ENCODE measurements around the gene ANK3. TPM values are rescaled to one million over a fixed set of nuclear protein-coding genes. Genes with fewer than 3 reads are reported as not detected.

The ANK3 gene
- total RNA-seq, 2 donors from 2014 or later = 46.0 to 47.8 TPM

GRCh38 chr10:60176925-60177324 is 212.8 kb downstream of the ANK3 start:
- Histone ChIP-seq H3K27ac (no peak overlapping the region), H3K9me3 (no peaks in the 10 kb centered on the region), H3K4me1 (replicated peaks) (no peaks in the 10 kb centered on the region), H3K36me3 (no peaks in the 10 kb centered on the region), H3K27me3 (replicated peaks; ENCODE audit: insufficient read depth) (no peaks in the 10 kb centered on the region), H3K4me3 (no peak overlapping the region)
- intact Hi-C loops (cut with DNase I) = no loop called here
- no peak for TF ChIP-seq POLR2AphosphoS5 (IDR thresholded peaks at IDR 0.05)
- TF ChIP-seq POLR2A (IDR thresholded peaks at IDR 0.05) = no peak
- TF ChIP-seq CTCF (IDR thresholded peaks at IDR 0.05) = no peak
- 79% methylated on average over 3 of the region's 3 CpGs for WGBS
- DNase-seq (ENCODE audit: low spot score) = no peak

- H3K9me3 ChIP-seq = no peaks in the 10 kb centered on the region
- H3K36me3 ChIP-seq = no peaks in the 10 kb centered on the region
- no peaks in the 10 kb centered on the region for H3K27me3 ChIP-seq (replicated peaks; ENCODE audit: insufficient read depth)
- 19% methylated on average over 4 of the region's 4 CpGs for WGBS
- no peak overlapping the region for H3K27ac ChIP-seq
- no peak for TF ChIP-seq POLR2A (IDR thresholded peaks at IDR 0.05)
- TF ChIP-seq POLR2AphosphoS5 (IDR thresholded peaks at IDR 0.05) = peak; percentile 35
- no peak for TF ChIP-seq CTCF (IDR thresholded peaks at IDR 0.05)
- H3K4me1 ChIP-seq (replicated peaks) = no peaks in the 10 kb centered on the region
- intact Hi-C loops (cut with DNase I) = no loop called here
- no peak for DNase-seq (ENCODE audit: low spot score)
- H3K4me3 ChIP-seq = no peak overlapping the region
Observed at GRCh38 chr10:60175441-60175971, 214.2 kb downstream of the ANK3 start.

GRCh38 chr10:60172363-60172990 is 217.2 kb downstream of the ANK3 start:
- Histone ChIP-seq H3K9me3 (no peaks in the 10 kb centered on the region), H3K36me3 (no peaks in the 10 kb centered on the region), H3K27me3 (replicated peaks; ENCODE audit: insufficient read depth) (no peaks in the 10 kb centered on the region), H3K27ac (peak overlapping the region in 1 of 2 donors; percentile 33), H3K4me3 (no peak overlapping the region), H3K4me1 (replicated peaks) (no peaks in the 10 kb centered on the region)
- peak; percentile 64 for DNase-seq (ENCODE audit: low spot score)
- intact Hi-C loops (cut with DNase I) = no loop called here
- no peak for TF ChIP-seq CTCF (IDR thresholded peaks at IDR 0.05)
- peak; percentile 80 for TF ChIP-seq POLR2AphosphoS5 (IDR thresholded peaks at IDR 0.05)
- WGBS = 58% methylated on average over 9 of the region's 9 CpGs

- intact Hi-C loops (cut with DNase I) = no loop called here
- no peaks in the 10 kb centered on the region for H3K4me1 ChIP-seq (replicated peaks)
- 79% methylated on average over 2 of the region's 2 CpGs for WGBS
- H3K27ac ChIP-seq = no peak overlapping the region
- H3K27me3 ChIP-seq (replicated peaks; ENCODE audit: insufficient read depth) = no peaks in the 10 kb centered on the region
- TF ChIP-seq POLR2A (IDR thresholded peaks at IDR 0.05) (no peak), CTCF (IDR thresholded peaks at IDR 0.05) (no peak), POLR2AphosphoS5 (IDR thresholded peaks at IDR 0.05) (no peak)
- no peak overlapping the region for H3K4me3 ChIP-seq
- DNase-seq (ENCODE audit: low spot score) = no peak
- no peaks in the 10 kb centered on the region for H3K9me3 ChIP-seq
- no peaks in the 10 kb centered on the region for H3K36me3 ChIP-seq
Observed at GRCh38 chr10:60171436-60172013, 218.2 kb downstream of the ANK3 start.

GRCh38 chr10:60170250-60170649 is 219.4 kb downstream of the ANK3 start:
- Histone ChIP-seq H3K27me3 (replicated peaks; ENCODE audit: insufficient read depth) (no peaks in the 10 kb centered on the region), H3K4me3 (no peak overlapping the region), H3K36me3 (no peaks in the 10 kb centered on the region), H3K27ac (no peak overlapping the region), H3K9me3 (no peaks in the 10 kb centered on the region), H3K4me1 (replicated peaks) (no peaks in the 10 kb centered on the region)
- intact Hi-C loops (cut with DNase I) = no loop called here
- TF ChIP-seq POLR2A (IDR thresholded peaks at IDR 0.05) (no peak), POLR2AphosphoS5 (IDR thresholded peaks at IDR 0.05) (no peak), CTCF (IDR thresholded peaks at IDR 0.05) (no peak)
- no peak for DNase-seq (ENCODE audit: low spot score)
- 93% methylated on average over 3 of the region's 3 CpGs for WGBS
